Vagina (tissue), 2 donors: ENCODE results near the gene HIPK2.

Source experiments
- CTCF ChIP-seq, 3 experiments: fragments of 450-650 bp in 2 of 3; fragments of 200-600 bp in 1 of 3; sonication (generic) in 1 of 3; IDR thresholded peaks; one replicate each; pipeline ENCODE4 v1.5.1; 2017 to 2019; ENCODE audit warnings: antibody characterized with exemption in 3 of 3, mild to moderate bottlenecking in 2 of 3, moderate library complexity in 2 of 3
- POLR2A ChIP-seq, 2 donors: fragments of 450-650 bp; IDR thresholded peaks; one replicate each; pipeline ENCODE4 v1.6.1; 2017; ENCODE audit warnings: antibody characterized with exemption in 2 of 2, mild to moderate bottlenecking in 2 of 2, moderate library complexity in 2 of 2
- POLR2AphosphoS5 ChIP-seq, 2 donors: sonication (generic); formaldehyde crosslinking; IDR thresholded peaks; one replicate each; pipeline ENCODE4 v1.9.0; 2017; ENCODE audit warnings: antibody characterized with exemption in 2 of 2, mild to moderate bottlenecking in 2 of 2, low read depth in 1 of 2; ENCODE audit not compliant: insufficient read depth in 1 of 2

- TF ChIP-seq CTCF (IDR thresholded peaks at IDR 0.05) = no peak
- no peak for TF ChIP-seq POLR2AphosphoS5 (IDR thresholded peaks at IDR 0.05; ENCODE audit: insufficient read depth in 1 of 2, low read depth in 1 of 2)
- TF ChIP-seq POLR2A (IDR thresholded peaks at IDR 0.05) = no peak
Observed at GRCh38 chr7:139594911-139595476, 182.8 kb downstream of the HIPK2 start.
